Aorta (tissue), 5 donors: ENCODE measurements around the gene QSOX1. TPM values are rescaled to one million over a fixed set of nuclear protein-coding genes. Genes with fewer than 3 reads are reported as not detected.

Source experiments
- ATAC-seq: fragments of 200-7000 bp; cut with Tn5 transposase; one replicate; pipeline ENCODE4 v1.9.1; 2022; ENCODE audit warnings: moderate library complexity; ENCODE audit not compliant: low FRiP score
- DNase-seq, 2 donors: peaks; one replicate each; pipeline ENCODE4 v3.0.0-alpha.2; 2020
- H3K27ac ChIP-seq, 2 donors: one replicate each; pipeline ENCODE4 v1.5.1; 2013; ENCODE audit warnings: low read length in 2 of 2, mild to moderate bottlenecking in 2 of 2, moderate library complexity in 2 of 2, control low read depth in 1 of 2, inconsistent platforms in 1 of 2, low read depth in 1 of 2
- H3K27me3 ChIP-seq, 2 donors: one replicate each; pipeline ENCODE4 v1.6.1; 2013; ENCODE audit warnings: control low read depth in 1 of 2, low read length in 1 of 2, mild to moderate bottlenecking in 1 of 2, moderate library complexity in 1 of 2; ENCODE audit not compliant: insufficient read depth in 2 of 2, control insufficient read depth in 1 of 2
- H3K36me3 ChIP-seq, 2 donors: one replicate each; pipeline ENCODE4 v1.6.1; 2013; ENCODE audit warnings: control low read depth in 1 of 2, low read length in 1 of 2, mild to moderate bottlenecking in 1 of 2; ENCODE audit not compliant: insufficient read depth in 2 of 2, control insufficient read depth in 1 of 2
- H3K4me1 ChIP-seq, 2 donors: one replicate each; pipeline ENCODE4 v1.6.1; 2013; ENCODE audit warnings: low read length in 2 of 2, control low read depth in 1 of 2, mild to moderate bottlenecking in 1 of 2, moderate library complexity in 1 of 2; ENCODE audit not compliant: insufficient read depth in 2 of 2, control insufficient read depth in 1 of 2
- H3K4me3 ChIP-seq, 2 donors: one replicate each; pipeline ENCODE4 v1.5.1; 2013; ENCODE audit warnings: low read length in 2 of 2, control low read depth in 1 of 2, mild to moderate bottlenecking in 1 of 2
- H3K9me3 ChIP-seq: one replicate; pipeline ENCODE4 v1.6.1; 2013; ENCODE audit warnings: mild to moderate bottlenecking, low read length; ENCODE audit not compliant: control insufficient read depth
- WGBS, 2 donors: extraction: QIAGEN DNeasy Blood & Tissue Kit; methylation state at CpG; one replicate each; pipeline ENCODE4 v1.1.7; 2013; 5-methylcytosine and 5-hydroxymethylcytosine counted together
- intact Hi-C, 2 donors: fragments of 100-400 bp; cut with DNase I; formaldehyde crosslinking; loops; one replicate each; pipeline versions ENCODE4 v1.14.2 to v1.15.0; 2022
- polyA plus RNA-seq, 2 donors: library from polyadenylated mRNA; stranded (reverse); fragments of 200-250 nt; gene quantifications; one replicate each; pipeline ENCODE4 v1.2.3, GENCODE V29; 2013
- total RNA-seq, 2 donors: library from RNA; stranded (reverse); fragmentation: NEBNext Ultra II Directional; extraction: Animal tissue kit (Norgen Biotek cat#: 25700); gene quantifications; one replicate each; pipeline ENCODE4 v1.2.1, GENCODE V29; 2021
- donor health status: healthy with polysubstance abuse.
- donor health status: Bipolar disorder and iron deficiency.
- donor health status: DM: no; HTN: no; CAD: no.
- donor health status: DM: no; HTN: no; CAD: no.
- donor health status: DM: yes; HTN: yes; CAD: no.

Gene QSOX1
- total and polyA plus RNA-seq, 4 donors = 24.5 to 181 (median 91.7) TPM

GRCh38 chr1:180141381-180141934 lies 13.2 kb upstream of the QSOX1 start:
- Histone ChIP-seq H3K27ac (no peak overlapping the region), H3K27me3 (peaks cover 0 to 2% of the 10 kb centered on the region in 2 donors), H3K4me1 (no peaks in the 10 kb centered on the region), H3K36me3 (no peaks in the 10 kb centered on the region), H3K9me3 (no peaks in the 10 kb centered on the region), H3K4me3 (no peak overlapping the region)
- ATAC-seq (no peak), DNase-seq (no peak)
- intact Hi-C loops = no loop called here
- WGBS, 2 donors = 81 to 82% methylated on average over 6 of the region's 6 CpGs

GRCh38 chr1:180143359-180143758 lies 11.3 kb upstream of the QSOX1 start:
- Histone ChIP-seq H3K4me3 (no peak overlapping the region), H3K27me3 (no peaks in the 10 kb centered on the region), H3K9me3 (no peaks in the 10 kb centered on the region), H3K27ac (no peak overlapping the region), H3K36me3 (no peaks in the 10 kb centered on the region), H3K4me1 (no peaks in the 10 kb centered on the region)
- no peak for ATAC-seq
- no peak for DNase-seq
- intact Hi-C loops = no loop called here
- WGBS, 2 donors = 72% methylated on average over 3 of the region's 3 CpGs

GRCh38 chr1:180144659-180145357 lies 9.9 kb upstream of the QSOX1 start:
- 64 to 71% methylated on average over 6 of the region's 6 CpGs for WGBS, 2 donors
- DNase-seq (no peak), ATAC-seq (no peak)
- Histone ChIP-seq H3K4me3 (no peak overlapping the region), H3K4me1 (no peaks in the 10 kb centered on the region), H3K27me3 (no peaks in the 10 kb centered on the region), H3K9me3 (no peaks in the 10 kb centered on the region), H3K27ac (no peak overlapping the region), H3K36me3 (no peaks in the 10 kb centered on the region)
- intact Hi-C loops = no loop called here

- no peaks in the 10 kb centered on the region for H3K4me1 ChIP-seq
- no peak for DNase-seq
- no peaks in the 10 kb centered on the region for H3K27me3 ChIP-seq
- H3K9me3 ChIP-seq = no peaks in the 10 kb centered on the region
- no peak overlapping the region for H3K27ac ChIP-seq
- intact Hi-C loops = no loop called here
- WGBS, 2 donors = 90 to 91% methylated on average over 3 of the region's 3 CpGs
- H3K4me3 ChIP-seq = no peak overlapping the region
- no peak for ATAC-seq
- H3K36me3 ChIP-seq = no peaks in the 10 kb centered on the region
These were observed 9.2 kb upstream of the QSOX1 start for GRCh38 chr1:180145446-180145845.

- H3K27ac ChIP-seq = no peak overlapping the region
- DNase-seq (peak in 1 of 2 donors; percentile 70), ATAC-seq (no peak)
- intact Hi-C loops = loop anchor here in 1 of 2 donors (5.0 kb wide), 1 partner anchor 269 kb away; the partner anchor contains the start of gene TOR1AIP1
- H3K4me3 ChIP-seq = no peak overlapping the region
- no peaks in the 10 kb centered on the region for H3K27me3 ChIP-seq
- H3K9me3 ChIP-seq = no peaks in the 10 kb centered on the region
- no peaks in the 10 kb centered on the region for H3K4me1 ChIP-seq
- no peaks in the 10 kb centered on the region for H3K36me3 ChIP-seq
- WGBS, 2 donors = 21 to 25% methylated on average over 1 of the region's 1 CpG
These were observed 3.7 kb upstream of the QSOX1 start for GRCh38 chr1:180150982-180151381.

- ATAC-seq = no peak
- no peak for DNase-seq
- 39 to 44% methylated on average over 3 of the region's 3 CpGs for WGBS, 2 donors
- intact Hi-C loops = loop anchor here in 1 of 2 donors (5.0 kb wide), 1 partner anchor 269 kb away; the partner anchor contains the start of gene TOR1AIP1
- Histone ChIP-seq H3K9me3 (no peaks in the 10 kb centered on the region), H3K4me1 (no peaks in the 10 kb centered on the region), H3K27me3 (no peaks in the 10 kb centered on the region), H3K36me3 (no peaks in the 10 kb centered on the region), H3K27ac (no peak overlapping the region), H3K4me3 (no peak overlapping the region)
These were observed 3.2 kb upstream of the QSOX1 start for GRCh38 chr1:180151508-180151907.

- peaks cover 0 to 4% of the 10 kb centered on the region in 2 donors for H3K4me1 ChIP-seq
- no peak overlapping the region for H3K4me3 ChIP-seq
- no peaks in the 10 kb centered on the region for H3K27me3 ChIP-seq
- no peak overlapping the region for H3K27ac ChIP-seq
- no peak for ATAC-seq
- H3K36me3 ChIP-seq = no peaks in the 10 kb centered on the region
- DNase-seq = no peak
- no peaks in the 10 kb centered on the region for H3K9me3 ChIP-seq
- WGBS, 2 donors = 87 to 93% methylated on average over 6 of the region's 6 CpGs
- intact Hi-C loops = loop anchor here in 1 of 2 donors (5.0 kb wide), 1 partner anchor 270 kb away; the partner anchor contains the start of gene TOR1AIP1
These were observed 2.1 kb upstream of the QSOX1 start for GRCh38 chr1:180152588-180152987.

- no peak for ATAC-seq
- Histone ChIP-seq H3K27me3 (no peaks in the 10 kb centered on the region), H3K4me1 (peaks cover 0 to 4% of the 10 kb centered on the region in 2 donors), H3K27ac (no peak overlapping the region), H3K36me3 (no peaks in the 10 kb centered on the region), H3K9me3 (no peaks in the 10 kb centered on the region), H3K4me3 (no peak overlapping the region)
- DNase-seq = no peak
- WGBS, 2 donors = 95 to 98% methylated on average over 5 of the region's 5 CpGs
- intact Hi-C loops = loop anchor here in 1 of 2 donors (5.0 kb wide), 1 partner anchor 271 kb away; the partner anchor contains the start of gene TOR1AIP1
These were observed 1.6 kb upstream of the QSOX1 start for GRCh38 chr1:180153032-180153431.

GRCh38 chr1:180154003-180154324 lies 705 bp upstream of the QSOX1 start:
- peak overlapping the region; percentile 49 to 81 for H3K4me3 ChIP-seq
- no peaks in the 10 kb centered on the region for H3K27me3 ChIP-seq
- peak overlapping the region in 1 of 2 donors; percentile 1 for H3K27ac ChIP-seq
- no peaks in the 10 kb centered on the region for H3K9me3 ChIP-seq
- DNase-seq (no peak), ATAC-seq (no peak)
- H3K36me3 ChIP-seq = no peaks in the 10 kb centered on the region
- WGBS, 2 donors = 8 to 13% methylated on average over 7 of the region's 7 CpGs
- peaks cover 0 to 4% of the 10 kb centered on the region in 2 donors for H3K4me1 ChIP-seq
- intact Hi-C loops = loop anchor here in 1 of 2 donors (5.0 kb wide), 1 partner anchor 272 kb away; the partner anchor contains the start of gene TOR1AIP1
